Measurements from ENCODE around the gene ASB4.

DNA sequence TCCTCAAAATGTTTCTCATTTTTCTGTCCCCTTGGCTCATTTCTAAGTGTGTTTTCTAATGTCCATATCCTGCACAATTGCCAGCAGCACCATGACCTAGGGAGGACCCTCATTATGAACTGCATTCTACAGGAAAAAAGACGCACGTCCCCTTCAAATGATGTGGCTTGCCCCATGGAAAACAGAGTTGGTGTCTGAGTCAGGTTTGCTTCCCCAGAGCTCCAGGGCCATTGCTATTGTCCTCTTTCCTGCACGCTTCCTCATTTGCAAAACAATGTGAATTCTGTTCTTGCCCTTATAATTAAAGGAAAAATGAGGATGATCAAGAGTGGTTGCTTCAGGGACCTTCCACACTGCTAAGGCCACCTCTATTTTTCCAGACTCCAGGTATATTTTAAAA, 14.7 kb upstream of the ASB4 start:
- TF ChIP-seq, protein P1, sequence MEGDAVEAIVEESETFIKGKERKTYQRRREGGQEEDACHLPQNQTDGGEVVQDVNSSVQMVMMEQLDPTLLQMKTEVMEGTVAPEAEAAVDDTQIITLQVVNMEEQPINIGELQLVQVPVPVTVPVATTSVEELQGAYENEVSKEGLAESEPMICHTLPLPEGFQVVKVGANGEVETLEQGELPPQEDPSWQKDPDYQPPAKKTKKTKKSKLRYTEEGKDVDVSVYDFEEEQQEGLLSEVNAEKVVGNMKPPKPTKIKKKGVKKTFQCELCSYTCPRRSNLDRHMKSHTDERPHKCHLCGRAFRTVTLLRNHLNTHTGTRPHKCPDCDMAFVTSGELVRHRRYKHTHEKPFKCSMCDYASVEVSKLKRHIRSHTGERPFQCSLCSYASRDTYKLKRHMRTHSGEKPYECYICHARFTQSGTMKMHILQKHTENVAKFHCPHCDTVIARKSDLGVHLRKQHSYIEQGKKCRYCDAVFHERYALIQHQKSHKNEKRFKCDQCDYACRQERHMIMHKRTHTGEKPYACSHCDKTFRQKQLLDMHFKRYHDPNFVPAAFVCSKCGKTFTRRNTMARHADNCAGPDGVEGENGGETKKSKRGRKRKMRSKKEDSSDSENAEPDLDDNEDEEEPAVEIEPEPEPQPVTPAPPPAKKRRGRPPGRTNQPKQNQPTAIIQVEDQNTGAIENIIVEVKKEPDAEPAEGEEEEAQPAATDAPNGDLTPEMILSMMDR (IDR thresholded peaks at IDR 0.05; ENCODE audit: insufficient read depth, low read length) = no peak
- no peak for TF ChIP-seq POLR2AphosphoS5 (IDR thresholded peaks at IDR 0.05; ENCODE audit: low read depth)

Data from HL-60 (cell line).